H1 (cell line): Measurements from ENCODE around the gene COX5A. TPM values are rescaled to one million over a fixed set of nuclear protein-coding genes. Genes with fewer than 3 reads are reported as not detected.

Experiments
- CTCF ChIA-PET: fragments of 300-600 bp; sonication (Branson Sonifier 250); formaldehyde crosslinking; loops from one replicate; lab custom pipeline; 2021; ENCODE audit not compliant: partially characterized antibody; lab: Charles Lee
- POLR2A ChIA-PET: fragments of 300-600 bp; sonication (Branson Sonifier 250); formaldehyde crosslinking; loops from one replicate; lab custom pipeline; 2021; ENCODE audit warnings: inconsistent platforms; ENCODE audit not compliant: partially characterized antibody; lab: Charles Lee
- DNase-seq, 2 experiments: peaks; one replicate each; pipeline versions ENCODE4 v3.0.0 to v3.0.0-alpha.2; 2010 to 2022; ENCODE audit warnings: low spot score in 2 of 2, low read depth in 1 of 2, mixed read lengths in 1 of 2
- FAIRE-seq: peaks from 2 replicates; lab custom pipeline; 2011; peaks lifted over from hg19 to GRCh38; lab: Jason Lieb, UNC
- H2AFZ ChIP-seq: 2 replicates; pipeline ENCODE4 v1.8.1; 2012; ENCODE audit warnings: low read length, inconsistent platforms
- H2AK5ac ChIP-seq: 2 replicates; pipeline ENCODE4 v1.6.1; 2013; ENCODE audit warnings: low read depth, low read length
- H2BK120ac ChIP-seq: replicated peaks from 2 replicates; pipeline ENCODE3; 2013; ENCODE audit warnings: low read depth, low read length, inconsistent platforms
- H2BK12ac ChIP-seq: 2 replicates; pipeline ENCODE4 v1.6.1; 2013; ENCODE audit warnings: low read depth, low read length
- H2BK15ac ChIP-seq: 2 replicates; pipeline ENCODE4 v1.6.1; 2013; ENCODE audit warnings: low read length
- H2BK20ac ChIP-seq: 2 replicates; pipeline ENCODE4 v1.6.1; 2013; ENCODE audit warnings: low read length
- H2BK5ac ChIP-seq: 2 replicates; pipeline ENCODE4 v1.6.1; 2013; ENCODE audit warnings: low read depth, low read length
- H3K14ac ChIP-seq: 2 replicates; pipeline ENCODE4 v1.6.1; 2013; ENCODE audit warnings: inconsistent platforms; ENCODE audit not compliant: insufficient read length
- H3K18ac ChIP-seq: 2 replicates; pipeline ENCODE4 v1.6.1; 2013; ENCODE audit warnings: low read length; ENCODE audit errors: extremely low read depth
- H3K23ac ChIP-seq: 2 replicates; pipeline ENCODE4 v1.6.1; 2013; ENCODE audit warnings: inconsistent platforms; ENCODE audit not compliant: insufficient read length
- H3K23me2 ChIP-seq: 2 replicates; pipeline ENCODE4 v1.6.1; 2013; ENCODE audit warnings: low read depth, low read length
- H3K27ac ChIP-seq: 2 replicates; pipeline ENCODE4 v1.6.1; 2011; ENCODE audit warnings: low read depth, low read length, inconsistent platforms
- H3K27me3 ChIP-seq, 4 experiments: replicated peaks in 1 of 4; 1 replicate in 1 of 4; 2 replicates in 3 of 4; pipeline versions ENCODE4 v1.6.1 to v1.8.1; 2011 to 2013; ENCODE audit warnings: low read length in 3 of 4, mild to moderate bottlenecking in 3 of 4, inconsistent platforms in 2 of 4, mixed read lengths in 2 of 4, moderate library complexity in 1 of 4; ENCODE audit not compliant: control insufficient read depth in 3 of 4, insufficient read depth in 3 of 4; ENCODE audit errors: extremely low read depth in 1 of 4
- H3K36me3 ChIP-seq, 4 experiments: 2 replicates each; pipeline versions ENCODE4 v1.6.1 to v1.8.1; 2011 to 2013; ENCODE audit warnings: mild to moderate bottlenecking in 4 of 4, low read length in 3 of 4, moderate library complexity in 2 of 4, control low read depth in 1 of 4, inconsistent platforms in 1 of 4; ENCODE audit not compliant: insufficient read depth in 4 of 4, control insufficient read depth in 2 of 4
- H3K4ac ChIP-seq: replicated peaks from 2 replicates; pipeline ENCODE3; 2013; ENCODE audit warnings: low read length, low read depth, mixed read lengths, inconsistent platforms; ENCODE audit not compliant: insufficient read length
- H3K4me1 ChIP-seq, 4 experiments: replicated peaks in 1 of 4; 1 replicate in 1 of 4; 2 replicates in 3 of 4; pipeline versions ENCODE4 v1.6.1 to v1.8.1; 2011 to 2013; ENCODE audit warnings: low read length in 3 of 4, inconsistent platforms in 2 of 4, mixed read lengths in 1 of 4; ENCODE audit not compliant: insufficient read depth in 4 of 4, control insufficient read depth in 3 of 4
- H3K4me2 ChIP-seq, 2 experiments: 2 replicates each; pipeline versions ENCODE4 v1.6.1 to v1.8.1; 2011 to 2013; ENCODE audit warnings: low read depth in 2 of 2, low read length in 2 of 2, control low read depth in 1 of 2, inconsistent platforms in 1 of 2, mild to moderate bottlenecking in 1 of 2; ENCODE audit not compliant: insufficient read depth in 1 of 2
- H3K4me3 ChIP-seq, 4 experiments: fragments of 200-600, 300-600 bp in 1 of 4; sonication (generic), shearing (Covaris generic), sonication (Bioruptor Twin) in 1 of 4; 2 replicates each; pipeline versions ENCODE4 v1.5.1 to v1.8.1; 2011 to 2016; ENCODE audit warnings: low read length in 4 of 4, low read depth in 3 of 4, control low read depth in 2 of 4, inconsistent platforms in 2 of 4, mild to moderate bottlenecking in 2 of 4, mixed read lengths in 1 of 4, moderate library complexity in 1 of 4; ENCODE audit not compliant: insufficient read depth in 2 of 4; ENCODE audit errors: extremely low read depth in 1 of 4
- H3K56ac ChIP-seq: replicated peaks from 2 replicates; pipeline ENCODE3; 2013; ENCODE audit warnings: low read depth, mild to moderate bottlenecking, mixed read lengths, low read length, inconsistent platforms; ENCODE audit not compliant: insufficient read length
- H3K79me1 ChIP-seq: 2 replicates; pipeline ENCODE4 v1.6.1; 2013; ENCODE audit warnings: low read depth, low read length, control low read depth
- H3K79me2 ChIP-seq, 2 experiments: 2 replicates each; pipeline versions ENCODE4 v1.6.1 to v1.8.1; 2012 to 2013; ENCODE audit warnings: low read length in 2 of 2, mild to moderate bottlenecking in 2 of 2, inconsistent platforms in 1 of 2; ENCODE audit not compliant: insufficient read depth in 2 of 2, control insufficient read depth in 1 of 2
- H3K9ac ChIP-seq, 4 experiments: replicated peaks in 1 of 4; 1 replicate in 1 of 4; 2 replicates in 3 of 4; pipeline versions ENCODE4 v1.6.1 to v1.8.1; 2011 to 2013; ENCODE audit warnings: low read depth in 3 of 4, low read length in 3 of 4, control low read depth in 2 of 4, mild to moderate bottlenecking in 2 of 4, moderate library complexity in 2 of 4, inconsistent platforms in 1 of 4; ENCODE audit errors: extremely low read depth in 1 of 4
- H3K9me3 ChIP-seq, 2 experiments: 2 replicates each; pipeline versions ENCODE4 v1.6.1 to v1.8.1; 2012 to 2013; ENCODE audit warnings: mild to moderate bottlenecking in 2 of 2, moderate library complexity in 2 of 2, control low read depth in 1 of 2, inconsistent platforms in 1 of 2, low read depth in 1 of 2, low read length in 1 of 2, mixed read lengths in 1 of 2; ENCODE audit not compliant: insufficient read depth in 2 of 2
- H4K20me1 ChIP-seq, 2 experiments: replicated peaks in 1 of 2; 2 replicates each; pipeline versions ENCODE3 to v1.8.1; 2011 to 2013; ENCODE audit warnings: inconsistent platforms in 2 of 2, low read length in 2 of 2, mild to moderate bottlenecking in 1 of 2; ENCODE audit not compliant: insufficient read depth in 2 of 2, control insufficient read depth in 1 of 2
- H4K5ac ChIP-seq: 2 replicates; pipeline ENCODE4 v1.6.1; 2013; ENCODE audit warnings: low read length, low read depth, mixed read lengths, inconsistent platforms; ENCODE audit not compliant: insufficient read length
- H4K8ac ChIP-seq: 2 replicates; pipeline ENCODE4 v1.8.0; 2013; ENCODE audit warnings: mild to moderate bottlenecking, moderate library complexity, low read length, inconsistent platforms; ENCODE audit not compliant: insufficient read depth; ENCODE audit errors: extremely low read depth
- H4K91ac ChIP-seq: replicated peaks from 2 replicates; pipeline ENCODE3; 2013; ENCODE audit warnings: low read length, mixed read lengths, inconsistent platforms; ENCODE audit not compliant: insufficient read length
- BRCA1 ChIP-seq: IDR thresholded peaks from 2 replicates; pipeline ENCODE4 v1.6.1; 2012; ENCODE audit warnings: low read depth, low read length, improper control_type of control experiment
- CBX8 ChIP-seq: fragments of 300-800, 300-1000 bp; sonication (generic); IDR thresholded peaks from 2 replicates; pipeline ENCODE4 v1.7.1; 2016; ENCODE audit warnings: low read depth, low read length, borderline replicate concordance
- CEBPB ChIP-seq: IDR thresholded peaks from 2 replicates; pipeline ENCODE4 v1.6.1; 2012; ENCODE audit warnings: low read depth, low read length
- CHD2 ChIP-seq: IDR thresholded peaks from 2 replicates; pipeline ENCODE4 v1.6.1; 2012; ENCODE audit warnings: low read length, improper control_type of control experiment
- GTF2F1 ChIP-seq: IDR thresholded peaks from 2 replicates; pipeline ENCODE4 v1.6.1; 2012; ENCODE audit warnings: low read depth, low read length, improper control_type of control experiment, borderline replicate concordance
- RAD21 ChIP-seq, 2 experiments: IDR thresholded peaks in 1 of 2; conservative IDR thresholded peaks in 1 of 2; 2 replicates each; pipeline ENCODE4 v1.6.1; 2011; ENCODE audit warnings: low read depth in 2 of 2, low read length in 2 of 2, improper control_type of control experiment in 1 of 2, inconsistent platforms in 1 of 2, mild to moderate bottlenecking in 1 of 2, moderate library complexity in 1 of 2
- RBBP5 ChIP-seq: IDR thresholded peaks from 2 replicates; pipeline ENCODE4 v1.7.1; 2012; ENCODE audit warnings: low read depth, mild to moderate bottlenecking, inconsistent platforms, low read length, moderate library complexity, borderline replicate concordance
- RFX5 ChIP-seq: IDR thresholded peaks from 2 replicates; pipeline ENCODE4 v1.6.1; 2011; ENCODE audit warnings: low read depth, low read length, improper control_type of control experiment, borderline replicate concordance
- SAP30 ChIP-seq: fragments of 300-600 bp; sonication (generic); IDR thresholded peaks from 2 replicates; pipeline ENCODE4 v1.7.1; 2012; ENCODE audit warnings: low read length, moderate library complexity, mild to moderate bottlenecking, inconsistent platforms; ENCODE audit not compliant: insufficient read depth, insufficient replicate concordance
- WGBS, 2 experiments: shearing (Covaris generic) in 1 of 2; methylation state at CpG; one replicate each; pipeline versions ENCODE4 v1.1.6 to v1.1.7; 2013 to 2015; ENCODE audit warnings: low lambda C conversion rate in 2 of 2, mixed read lengths in 2 of 2, inconsistent platforms in 1 of 2, low coverage in 1 of 2, missing lambda C conversion rate in 1 of 2; ENCODE audit not compliant: insufficient replicate concordance in 2 of 2, insufficient coverage in 1 of 2, insufficient read length in 1 of 2; ENCODE audit errors: extremely low coverage in 1 of 2, missing lambda C conversion rate in 1 of 2; 5-methylcytosine and 5-hydroxymethylcytosine counted together
- polyA plus RNA-seq, 7 experiments: library from polyadenylated mRNA; depleted of rRNA in 3 of 7; stranded (reverse) in 5 of 7; unstranded in 2 of 7; fragments of >200 nt in 5 of 7; fragments of 200-250 nt in 2 of 7; gene quantifications; 1 replicate in 5 of 7; 2 replicates in 1 of 7; 4 replicates in 1 of 7; pipeline versions ENCODE4 v1.2.1 to v1.2.3, GENCODE V29; 2011 to 2013; ENCODE audit warnings: missing spikeins in 2 of 7, mixed read lengths in 2 of 7
- total RNA-seq: library from RNA; stranded (reverse); fragmentation: NEBNext Ultra II Directional; extraction: Animal tissue kit (Norgen Biotek cat#: 25700); gene quantifications from 2 replicates; pipeline ENCODE4 v1.2.1, GENCODE V29; 2021
- TF ChIP-seq, protein P1 (sequence below): IDR thresholded peaks from 2 replicates; pipeline ENCODE4 v1.6.1; 2012; ENCODE audit warnings: low read length, inconsistent platforms

Gene COX5A
- total and polyA plus RNA-seq, 2 of the 8 experiments (the other 6 are each of a cell fraction or from before 2014, with no cell fraction given) = 270 to 367 TPM

DNA sequence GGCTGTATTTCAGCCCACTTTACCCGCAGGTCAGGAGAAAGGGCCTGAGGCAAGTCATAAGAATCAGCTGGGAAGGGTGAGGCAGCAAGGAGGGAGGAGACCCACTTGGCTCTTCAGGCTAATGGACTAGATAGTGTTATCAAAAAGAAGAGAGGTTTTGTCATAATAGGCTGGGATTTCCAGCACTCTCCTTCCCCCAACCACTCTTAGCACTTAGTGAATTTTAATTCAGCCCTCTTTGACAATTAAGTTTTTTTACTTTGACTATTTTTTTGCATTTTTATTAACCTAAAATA lies 47.3 kb downstream of the COX5A start:
- POLR2A ChIA-PET = interaction anchor here (0.9 to 7.0 kb wide), 8 partner anchors 12 to 91 kb away, joined by 3 to 116 read pairs (median 4); partner anchors contain the start of genes FAM219B and SCAMP2
- no peak for FAIRE-seq
- H3K79me1 ChIP-seq = no peaks in the 10 kb centered on the region
- H2BK5ac ChIP-seq = no peak overlapping the region
- no peak overlapping the region for H3K18ac ChIP-seq
- H3K14ac ChIP-seq = no peak overlapping the region
- DNase-seq = no peak
- no peak overlapping the region for H2BK20ac ChIP-seq
- no peak overlapping the region for H2BK12ac ChIP-seq
- H4K91ac ChIP-seq = no peak overlapping the region
- H3K27me3 ChIP-seq = no peaks in the 10 kb centered on the region
- CTCF ChIA-PET = interaction anchor here (0.9 to 6.2 kb wide), 2 partner anchors 11 to 17 kb away, joined by 3 to 54 read pairs; partner anchors contain the start of gene SCAMP2
- no peak overlapping the region for H2BK120ac ChIP-seq
- peaks cover 0 to 4% (median 2%) of the 10 kb centered on the region in 4 experiments; a peak in 4 of 7 replicates for H3K4me1 ChIP-seq
- peaks cover 5 to 18% (median 14%) of the 10 kb centered on the region in 4 experiments; a peak in 5 of 8 replicates for H3K36me3 ChIP-seq
- H3K9me3 ChIP-seq = no peaks in the 10 kb centered on the region
- peak overlapping the region; percentile 80 to 96 (median 88) for H3K4me3 ChIP-seq
- H3K79me2 ChIP-seq = no peaks in the 10 kb centered on the region
- no peaks in the 10 kb centered on the region for H4K20me1 ChIP-seq
- no peak overlapping the region for H3K56ac ChIP-seq
- H4K8ac ChIP-seq = 0 out of 2 replicates have a peak overlapping the region, but pooled peaks have one; percentile 89
- peaks cover 9% of the 10 kb centered on the region for H3K23me2 ChIP-seq
- WGBS, 2 experiments = 10% methylated on average over 1 of the region's 1 CpG; no CpG with 5 or more reads in 1 of the 2 experiments
- peak overlapping the region in 3 of 4 experiments; percentile 89 to 97 (median 95); a peak in 6 of 7 replicates for H3K9ac ChIP-seq
- no peak overlapping the region for H3K27ac ChIP-seq
- no peak overlapping the region for H4K5ac ChIP-seq
- peak overlapping the region; percentile 90 for H3K4me2 ChIP-seq
- H3K4ac ChIP-seq = no peak overlapping the region
- H2BK15ac ChIP-seq = no peak overlapping the region
- no peak overlapping the region for H2AFZ ChIP-seq
- no peak overlapping the region for H3K23ac ChIP-seq
- TF ChIP-seq GTF2F1 (no peak), RAD21 (IDR thresholded peaks at IDR 0.05 in 1 of 2, conservative IDR thresholded peaks at IDR 0.05 in 1 of 2; ENCODE audit: low read depth in 2 of 2, low read length in 2 of 2) (no peak), CBX8 (no peak), RBBP5 (no peak), SAP30 (no peak), CEBPB (no peak), CHD2 (no peak), RFX5 (no peak), BRCA1 (no peak)
- TF ChIP-seq, protein P1, sequence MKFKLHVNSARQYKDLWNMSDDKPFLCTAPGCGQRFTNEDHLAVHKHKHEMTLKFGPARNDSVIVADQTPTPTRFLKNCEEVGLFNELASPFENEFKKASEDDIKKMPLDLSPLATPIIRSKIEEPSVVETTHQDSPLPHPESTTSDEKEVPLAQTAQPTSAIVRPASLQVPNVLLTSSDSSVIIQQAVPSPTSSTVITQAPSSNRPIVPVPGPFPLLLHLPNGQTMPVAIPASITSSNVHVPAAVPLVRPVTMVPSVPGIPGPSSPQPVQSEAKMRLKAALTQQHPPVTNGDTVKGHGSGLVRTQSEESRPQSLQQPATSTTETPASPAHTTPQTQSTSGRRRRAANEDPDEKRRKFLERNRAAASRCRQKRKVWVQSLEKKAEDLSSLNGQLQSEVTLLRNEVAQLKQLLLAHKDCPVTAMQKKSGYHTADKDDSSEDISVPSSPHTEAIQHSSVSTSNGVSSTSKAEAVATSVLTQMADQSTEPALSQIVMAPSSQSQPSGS = no peak
- H2AK5ac ChIP-seq = no peak overlapping the region
